HepG2 (cell line): ENCODE data around the gene OR2AG2. TPM values are rescaled to one million over a fixed set of nuclear protein-coding genes. Genes with fewer than 3 reads are reported as not detected.

Source experiments
- ATAC-seq: fragments of 200-7000 bp; cut with Tn5 transposase; 3 replicates; pipeline ENCODE4 v1.9.1; 2020; ENCODE audit warnings: mild to moderate bottlenecking, moderate library complexity
- BruUV-seq: library from RNA; stranded (reverse); fragments of 400-500 nt; replicated peaks from 2 replicates; lab custom pipeline; 2021; lab: Mats Ljungman, UMichigan
- CTCF ChIA-PET: fragments of 300-600 bp; formaldehyde crosslinking; extraction: SDS; loops from one replicate; lab custom pipeline; 2021; ENCODE audit warnings: low total read pairs, inconsistent platforms, low intra/inter-chr PET ratio; lab: Yijun Ruan, JAX
- POLR2A ChIA-PET: fragments of 350-600 bp; sonication (Branson Sonifier 250); formaldehyde crosslinking; loops from one replicate; lab custom pipeline; 2020; ENCODE audit warnings: antibody characterized with exemption, inconsistent platforms; lab: Yijun Ruan, JAX
- DNase-seq: peaks from one replicate; pipeline ENCODE4 v3.0.0-alpha.2; 2015; ENCODE audit warnings: low spot score
- FAIRE-seq: peaks from 3 replicates; lab custom pipeline; 2011; peaks lifted over from hg19 to GRCh38; lab: Jason Lieb, UNC
- H2AFZ ChIP-seq: one replicate; pipeline ENCODE4 v1.6.1; 2011; ENCODE audit warnings: low read length, inconsistent platforms
- H3K27ac ChIP-seq: fragments of 300-600 bp; 3 replicates; pipeline ENCODE4 v1.8.0; 2011; ENCODE audit warnings: mixed run types, mild to moderate bottlenecking, mixed read lengths, low read length, inconsistent platforms; ENCODE audit not compliant: insufficient read depth; ENCODE audit errors: extremely low read length
- H3K27me3 ChIP-seq, 2 experiments: fragments of 200-600 bp in 1 of 2; 2 replicates in 1 of 2; 3 replicates in 1 of 2; pipeline versions ENCODE4 v1.6.0 to v1.8.0; 2011; ENCODE audit warnings: low read length in 2 of 2, mild to moderate bottlenecking in 2 of 2, moderate library complexity in 2 of 2, inconsistent platforms in 1 of 2; ENCODE audit not compliant: insufficient read depth in 2 of 2, control insufficient read depth in 1 of 2
- H3K36me3 ChIP-seq, 2 experiments: fragments of 200-600 bp in 1 of 2; replicated peaks in 1 of 2; 2 replicates in 1 of 2; 3 replicates in 1 of 2; pipeline versions ENCODE4 v1.5.1 to v1.8.0; 2011; ENCODE audit warnings: low read length in 2 of 2, inconsistent platforms in 1 of 2; ENCODE audit not compliant: insufficient read depth in 2 of 2, control insufficient read depth in 1 of 2
- H3K4me1 ChIP-seq: 2 replicates; pipeline ENCODE4 v1.5.1; 2012; ENCODE audit warnings: low read length, inconsistent platforms; ENCODE audit not compliant: insufficient read depth
- H3K4me2 ChIP-seq: 2 replicates; pipeline ENCODE4 v1.6.0; 2011; ENCODE audit warnings: low read depth, low read length, inconsistent platforms
- H3K4me3 ChIP-seq, 3 experiments: fragments of 200-600 bp in 1 of 3; sonication (generic), shearing (Covaris generic) in 1 of 3; replicated peaks in 1 of 3; 2 replicates each; pipeline ENCODE4 v1.5.1; 2011 to 2016; ENCODE audit warnings: low read length in 3 of 3, inconsistent platforms in 2 of 3, low read depth in 2 of 3, mild to moderate bottlenecking in 2 of 3, control low read depth in 1 of 3, mixed read lengths in 1 of 3; ENCODE audit not compliant: insufficient read depth in 1 of 3
- H3K79me2 ChIP-seq: one replicate; pipeline ENCODE4 v1.6.1; 2011; ENCODE audit warnings: low read length, inconsistent platforms; ENCODE audit not compliant: insufficient read depth
- H3K9ac ChIP-seq: 2 replicates; pipeline ENCODE4 v1.6.0; 2011; ENCODE audit warnings: mild to moderate bottlenecking, low read depth, low read length, inconsistent platforms; ENCODE audit not compliant: insufficient read depth
- H3K9me3 ChIP-seq: 2 replicates; pipeline ENCODE4 v1.5.1; 2012; ENCODE audit warnings: mild to moderate bottlenecking, low read length
- H4K20me1 ChIP-seq: 2 replicates; pipeline ENCODE4 v1.6.0; 2011; ENCODE audit warnings: inconsistent platforms, mild to moderate bottlenecking, low read length, moderate library complexity; ENCODE audit not compliant: insufficient read depth
- ADNP ChIP-seq: sonication (generic); formaldehyde crosslinking; IDR thresholded peaks from 2 replicates; pipeline ENCODE4 v1.4.0; 2020; ENCODE audit warnings: missing genetic modification reagents
- HDAC6 ChIP-seq: fragments of 200-600 bp; sonication (generic); IDR thresholded peaks from 2 replicates; pipeline ENCODE4 v1.7.0; 2017; ENCODE audit warnings: mild to moderate bottlenecking, antibody characterized with exemption, low read length, low read depth
- KAT8 ChIP-seq: IDR thresholded peaks from 2 replicates; pipeline ENCODE4 v1.6.1; 2016; ENCODE audit warnings: missing genetic modification reagents, missing compliant biosample characterization
- LRRFIP1 ChIP-seq: sonication (generic); formaldehyde crosslinking; conservative IDR thresholded peaks from 2 replicates; pipeline ENCODE4 v1.4.0; 2020; ENCODE audit warnings: missing genetic modification reagents
- SMC3 ChIP-seq: IDR thresholded peaks from 2 replicates; pipeline ENCODE4 v1.6.1; 2011; ENCODE audit warnings: low read length, improper control_type of control experiment
- STAG1 ChIP-seq: sonication (generic); formaldehyde crosslinking; IDR thresholded peaks from 2 replicates; pipeline ENCODE4 v1.4.0; 2020; ENCODE audit warnings: missing genetic modification reagents
- TBX2 ChIP-seq: sonication (generic); formaldehyde crosslinking; IDR thresholded peaks from 2 replicates; pipeline ENCODE4 v1.5.0; 2020; ENCODE audit warnings: missing genetic modification reagents, mild to moderate bottlenecking, borderline replicate concordance
- U2AF1 ChIP-seq: fragments of 200-400 bp; formaldehyde crosslinking; optimal IDR thresholded peaks from 2 replicates; pipeline ENCODE3; 2017; ENCODE audit warnings: mild to moderate bottlenecking, low read depth, low read length
- ZNF557 ChIP-seq: sonication (generic); formaldehyde crosslinking; IDR thresholded peaks from 2 replicates; pipeline ENCODE4 v1.4.0; 2020; ENCODE audit warnings: missing genetic modification reagents
- ZNF619 ChIP-seq: sonication (generic); formaldehyde crosslinking; IDR thresholded peaks from 2 replicates; pipeline ENCODE4 v1.4.0; 2020; ENCODE audit warnings: mild to moderate bottlenecking, missing genetic modification reagents
- WGBS: methylation state at CpG from one replicate; pipeline ENCODE4 v1.1.6; 2017; ENCODE audit warnings: low lambda C conversion rate; 5-methylcytosine and 5-hydroxymethylcytosine counted together
- in situ Hi-C: cut with HindIII; loops from 2 replicates; pipeline ENCODE4 v1.10.0; 2017; ENCODE audit warnings: low pct_unique_long_range_greater_than_20kb; ENCODE audit not compliant: extremely low pct_ligation_motif_present
- intact Hi-C: fragments of 100-400 bp; cut with micrococcal nuclease; formaldehyde crosslinking; loops from one replicate; pipeline ENCODE4 v1.10.0; 2022; ENCODE audit not compliant: unreplicated experiment
- polyA plus RNA-seq, 8 experiments: library from polyadenylated mRNA; depleted of rRNA in 3 of 8; stranded (reverse) in 7 of 8; unstranded in 1 of 8; fragments of >200 nt; fragmentation: Illumina TruSeq in 4 of 8; extraction: Trizol in 4 of 8; gene quantifications; 2 replicates each; pipeline versions ENCODE4 v1.2.1 to v1.2.3, GENCODE V29; 2011 to 2016; ENCODE audit warnings: low read depth in 4 of 8, missing spikeins in 1 of 8, mixed read lengths in 1 of 8; ENCODE audit not compliant: insufficient read depth in 1 of 8
- total RNA-seq, 5 experiments: library from RNA; depleted of rRNA; stranded (reverse); fragments of >200 nt; fragmentation: Illumina TruSeq; extraction: Trizol; gene quantifications; 2 replicates each; pipeline ENCODE4 v1.2.3, GENCODE V29; 2016; ENCODE audit warnings: low read depth in 1 of 5
- TF ChIP-seq, protein P1 (sequence below): sonication (generic); formaldehyde crosslinking; IDR thresholded peaks from 2 replicates; pipeline ENCODE4 v1.4.0; 2020; ENCODE audit warnings: mild to moderate bottlenecking, missing genetic modification reagents
- TF ChIP-seq, protein P2 (sequence below): sonication (generic); formaldehyde crosslinking; IDR thresholded peaks from 2 replicates; pipeline ENCODE4 v1.5.0; 2020; ENCODE audit warnings: mild to moderate bottlenecking, missing genetic modification reagents, moderate library complexity
- TF ChIP-seq, protein P3 (sequence below): sonication (generic); formaldehyde crosslinking; IDR thresholded peaks from 2 replicates; pipeline ENCODE4 v1.5.0; 2020; ENCODE audit warnings: missing genetic modification reagents
- TF ChIP-seq, protein P4 (sequence below): sonication (generic); formaldehyde crosslinking; IDR thresholded peaks from 2 replicates; pipeline ENCODE4 v1.8.1; 2023; ENCODE audit warnings: mild to moderate bottlenecking, missing genetic modification reagents

The OR2AG2 gene
- total and polyA plus RNA-seq, 2 of the 13 experiments (the other 11 are each of a cell fraction or from before 2014, with no cell fraction given) = not detected

DNA sequence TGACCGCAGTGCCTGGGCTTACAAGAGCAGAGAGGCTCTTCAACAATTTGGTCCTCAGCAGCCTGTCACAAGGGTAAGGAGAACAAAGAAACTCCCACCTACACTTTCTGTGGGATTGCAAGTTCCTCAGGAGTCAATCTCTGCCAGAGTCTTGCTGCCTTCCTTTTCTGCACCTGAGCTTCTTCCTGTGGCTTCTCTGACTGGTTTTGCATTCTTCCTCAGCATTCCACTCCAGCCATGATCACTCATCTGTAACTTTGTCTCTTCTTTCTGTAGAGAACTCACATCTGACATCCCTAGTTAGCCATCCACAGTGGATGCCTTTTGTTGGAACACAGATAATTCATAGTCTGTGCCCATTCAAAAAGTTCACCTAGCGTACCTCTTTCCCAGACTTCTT is 41.9 kb upstream of the OR2AG2 start (continued):
- TF ChIP-seq, protein P1, sequence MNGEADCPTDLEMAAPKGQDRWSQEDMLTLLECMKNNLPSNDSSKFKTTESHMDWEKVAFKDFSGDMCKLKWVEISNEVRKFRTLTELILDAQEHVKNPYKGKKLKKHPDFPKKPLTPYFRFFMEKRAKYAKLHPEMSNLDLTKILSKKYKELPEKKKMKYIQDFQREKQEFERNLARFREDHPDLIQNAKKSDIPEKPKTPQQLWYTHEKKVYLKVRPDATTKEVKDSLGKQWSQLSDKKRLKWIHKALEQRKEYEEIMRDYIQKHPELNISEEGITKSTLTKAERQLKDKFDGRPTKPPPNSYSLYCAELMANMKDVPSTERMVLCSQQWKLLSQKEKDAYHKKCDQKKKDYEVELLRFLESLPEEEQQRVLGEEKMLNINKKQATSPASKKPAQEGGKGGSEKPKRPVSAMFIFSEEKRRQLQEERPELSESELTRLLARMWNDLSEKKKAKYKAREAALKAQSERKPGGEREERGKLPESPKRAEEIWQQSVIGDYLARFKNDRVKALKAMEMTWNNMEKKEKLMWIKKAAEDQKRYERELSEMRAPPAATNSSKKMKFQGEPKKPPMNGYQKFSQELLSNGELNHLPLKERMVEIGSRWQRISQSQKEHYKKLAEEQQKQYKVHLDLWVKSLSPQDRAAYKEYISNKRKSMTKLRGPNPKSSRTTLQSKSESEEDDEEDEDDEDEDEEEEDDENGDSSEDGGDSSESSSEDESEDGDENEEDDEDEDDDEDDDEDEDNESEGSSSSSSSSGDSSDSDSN (CRISPR knock-in tag) = no peak
- no peak for TF ChIP-seq HDAC6

DNA sequence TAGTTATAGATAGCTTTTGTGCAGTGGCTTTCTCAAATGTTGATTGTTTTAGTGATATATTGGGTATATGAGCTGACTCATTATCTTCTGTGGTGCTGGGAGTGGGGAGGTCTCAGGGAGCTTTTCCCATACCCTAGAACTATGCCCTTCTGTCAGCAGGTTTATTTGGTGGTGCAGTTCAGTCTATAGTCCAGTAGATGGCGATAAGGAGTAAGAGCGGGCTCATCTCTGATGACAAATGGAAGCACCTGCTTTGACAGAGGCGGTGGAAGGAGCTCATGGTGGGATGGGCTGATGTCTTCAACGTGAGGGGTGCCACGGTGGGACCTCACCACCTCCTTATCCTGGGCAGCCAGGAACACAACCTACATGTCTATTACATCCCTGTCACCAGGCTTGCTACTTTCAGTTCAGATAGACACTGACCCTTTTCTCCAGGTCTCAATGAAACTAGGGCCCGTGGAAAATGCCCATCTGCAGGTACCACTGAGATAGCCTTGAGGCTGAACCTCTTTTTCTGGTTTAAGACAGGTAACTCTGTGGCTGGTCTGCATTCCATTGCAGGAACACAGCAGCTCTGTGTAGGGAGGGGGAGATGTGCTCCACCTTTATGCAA is 40.7 kb upstream of the OR2AG2 start:
- peak; percentile 87 for ATAC-seq
- Histone ChIP-seq H3K27me3 (no peaks in the 10 kb centered on the region; a peak in 1 of 5 replicates), H3K4me3 (no peak overlapping the region), H2AFZ (no peak overlapping the region), H3K79me2 (no peaks in the 10 kb centered on the region), H3K36me3 (no peaks in the 10 kb centered on the region), H3K4me2 (no peak overlapping the region), H3K9ac (no peak overlapping the region), H3K4me1 (no peaks in the 10 kb centered on the region), H3K9me3 (no peaks in the 10 kb centered on the region), H4K20me1 (no peaks in the 10 kb centered on the region), H3K27ac (no peak overlapping the region)
- POLR2A ChIA-PET = no interaction called here
- CTCF ChIA-PET = no interaction called here
- peak; percentile 48 for DNase-seq
- no TSS peak for BruUV-seq
- in situ Hi-C loops (no loop called here), intact Hi-C loops (no loop called here)
- FAIRE-seq = peak; percentile 12
- WGBS = 0% methylated on average over 2 of the region's 6 CpGs
- TF ChIP-seq TBX2 (CRISPR knock-in tag) (no peak), U2AF1 (no peak), ADNP (no peak), ZNF619 (CRISPR knock-in tag) (no peak), ZNF557 (CRISPR knock-in tag) (no peak), STAG1 (CRISPR knock-in tag) (peak; percentile 56), KAT8 (CRISPR knock-in tag) (no peak), LRRFIP1 (CRISPR knock-in tag) (no peak), SMC3 (peak; percentile 47; the same call in 1 of the 2 replicates)
- TF ChIP-seq, protein P2, sequence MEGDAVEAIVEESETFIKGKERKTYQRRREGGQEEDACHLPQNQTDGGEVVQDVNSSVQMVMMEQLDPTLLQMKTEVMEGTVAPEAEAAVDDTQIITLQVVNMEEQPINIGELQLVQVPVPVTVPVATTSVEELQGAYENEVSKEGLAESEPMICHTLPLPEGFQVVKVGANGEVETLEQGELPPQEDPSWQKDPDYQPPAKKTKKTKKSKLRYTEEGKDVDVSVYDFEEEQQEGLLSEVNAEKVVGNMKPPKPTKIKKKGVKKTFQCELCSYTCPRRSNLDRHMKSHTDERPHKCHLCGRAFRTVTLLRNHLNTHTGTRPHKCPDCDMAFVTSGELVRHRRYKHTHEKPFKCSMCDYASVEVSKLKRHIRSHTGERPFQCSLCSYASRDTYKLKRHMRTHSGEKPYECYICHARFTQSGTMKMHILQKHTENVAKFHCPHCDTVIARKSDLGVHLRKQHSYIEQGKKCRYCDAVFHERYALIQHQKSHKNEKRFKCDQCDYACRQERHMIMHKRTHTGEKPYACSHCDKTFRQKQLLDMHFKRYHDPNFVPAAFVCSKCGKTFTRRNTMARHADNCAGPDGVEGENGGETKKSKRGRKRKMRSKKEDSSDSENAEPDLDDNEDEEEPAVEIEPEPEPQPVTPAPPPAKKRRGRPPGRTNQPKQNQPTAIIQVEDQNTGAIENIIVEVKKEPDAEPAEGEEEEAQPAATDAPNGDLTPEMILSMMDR = peak; percentile 81
- TF ChIP-seq, protein P3, sequence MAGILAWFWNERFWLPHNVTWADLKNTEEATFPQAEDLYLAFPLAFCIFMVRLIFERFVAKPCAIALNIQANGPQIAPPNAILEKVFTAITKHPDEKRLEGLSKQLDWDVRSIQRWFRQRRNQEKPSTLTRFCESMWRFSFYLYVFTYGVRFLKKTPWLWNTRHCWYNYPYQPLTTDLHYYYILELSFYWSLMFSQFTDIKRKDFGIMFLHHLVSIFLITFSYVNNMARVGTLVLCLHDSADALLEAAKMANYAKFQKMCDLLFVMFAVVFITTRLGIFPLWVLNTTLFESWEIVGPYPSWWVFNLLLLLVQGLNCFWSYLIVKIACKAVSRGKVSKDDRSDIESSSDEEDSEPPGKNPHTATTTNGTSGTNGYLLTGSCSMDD (CRISPR knock-in tag) = no peak
- TF ChIP-seq, protein P4, sequence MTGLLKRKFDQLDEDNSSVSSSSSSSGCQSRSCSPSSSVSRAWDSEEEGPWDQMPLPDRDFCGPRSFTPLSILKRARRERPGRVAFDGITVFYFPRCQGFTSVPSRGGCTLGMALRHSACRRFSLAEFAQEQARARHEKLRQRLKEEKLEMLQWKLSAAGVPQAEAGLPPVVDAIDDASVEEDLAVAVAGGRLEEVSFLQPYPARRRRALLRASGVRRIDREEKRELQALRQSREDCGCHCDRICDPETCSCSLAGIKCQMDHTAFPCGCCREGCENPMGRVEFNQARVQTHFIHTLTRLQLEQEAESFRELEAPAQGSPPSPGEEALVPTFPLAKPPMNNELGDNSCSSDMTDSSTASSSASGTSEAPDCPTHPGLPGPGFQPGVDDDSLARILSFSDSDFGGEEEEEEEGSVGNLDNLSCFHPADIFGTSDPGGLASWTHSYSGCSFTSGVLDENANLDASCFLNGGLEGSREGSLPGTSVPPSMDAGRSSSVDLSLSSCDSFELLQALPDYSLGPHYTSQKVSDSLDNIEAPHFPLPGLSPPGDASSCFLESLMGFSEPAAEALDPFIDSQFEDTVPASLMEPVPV (CRISPR knock-in tag) = no peak
